Lung (tissue), 12 donors: ENCODE results near the gene FUT9. TPM values are rescaled to one million over a fixed set of nuclear protein-coding genes. Genes with fewer than 3 reads are reported as not detected.

Source experiments
- ATAC-seq: fragments of 200-7000 bp; cut with Tn5 transposase; one replicate; pipeline ENCODE4 v1.9.1; 2020; ENCODE audit warnings: moderate number of reproducible peaks; ENCODE audit not compliant: insufficient read depth, low FRiP score
- DNase-seq, 3 donors: peaks; one replicate each; pipeline ENCODE4 v3.0.0-alpha.2; 2013 to 2017
- H3K27ac ChIP-seq, 2 donors: one replicate each; pipeline ENCODE4 v1.5.1; 2013; ENCODE audit warnings: mild to moderate bottlenecking in 2 of 2, moderate library complexity in 2 of 2, control low read depth in 1 of 2, inconsistent platforms in 1 of 2, low read depth in 1 of 2, low read length in 1 of 2
- H3K27me3 ChIP-seq, 3 donors: one replicate each; pipeline ENCODE4 v1.5.1; 2013; ENCODE audit warnings: low read length in 2 of 3; ENCODE audit not compliant: control insufficient read depth in 3 of 3, insufficient read depth in 3 of 3
- H3K36me3 ChIP-seq, 4 donors: one replicate each; pipeline ENCODE4 v1.5.1; 2013; ENCODE audit warnings: low read length in 4 of 4, mild to moderate bottlenecking in 1 of 4, moderate library complexity in 1 of 4; ENCODE audit not compliant: control insufficient read depth in 4 of 4, insufficient read depth in 4 of 4
- H3K4me1 ChIP-seq, 5 donors: one replicate each; pipeline ENCODE4 v1.5.1; 2013; ENCODE audit warnings: low read length in 5 of 5, mild to moderate bottlenecking in 2 of 5, moderate library complexity in 1 of 5; ENCODE audit not compliant: control insufficient read depth in 5 of 5, insufficient read depth in 5 of 5
- H3K4me3 ChIP-seq: one replicate; pipeline ENCODE4 v1.5.1; 2013; ENCODE audit warnings: mild to moderate bottlenecking, control low read depth, moderate library complexity
- H3K9ac ChIP-seq, 2 donors: one replicate each; pipeline ENCODE4 v1.5.1; 2013; ENCODE audit warnings: low read length in 2 of 2, control low read depth in 1 of 2; ENCODE audit not compliant: insufficient read depth in 1 of 2
- H3K9me3 ChIP-seq, 4 donors: one replicate each; pipeline ENCODE4 v1.5.1; 2013; ENCODE audit warnings: low read length in 3 of 4, mild to moderate bottlenecking in 1 of 4, moderate library complexity in 1 of 4; ENCODE audit not compliant: control insufficient read depth in 4 of 4, insufficient read depth in 3 of 4
- WGBS, 2 donors: extraction: QIAGEN DNeasy Blood & Tissue Kit; methylation state at CpG; one replicate each; pipeline ENCODE4 v1.1.7; 2013; 5-methylcytosine and 5-hydroxymethylcytosine counted together
- polyA plus RNA-seq, 2 donors: library from polyadenylated mRNA; stranded (reverse); fragments of 200-250 nt; gene quantifications; one replicate each; pipeline ENCODE4 v1.2.1, GENCODE V29; 2013
- total RNA-seq, 2 donors: library from RNA; depleted of rRNA in 1 of 2; stranded (reverse); fragments of >200 nt in 1 of 2; gene quantifications; one replicate each; pipeline ENCODE4 v1.2.1, GENCODE V29; 2014 to 2021
- TF ChIP-seq, protein P1 (sequence below): IDR thresholded peaks from 2 replicates; pipeline ENCODE4 v1.5.1; 2012; ENCODE audit warnings: mild to moderate bottlenecking; ENCODE audit errors: control extremely low read depth, extremely low read depth
- donor health status: control.
- donor health status: control.
- donor health status: Bipolar disorder and iron deficiency.
- donor health status: healthy.
- donor health status: DM: yes; HTN: yes; CAD: no.

The FUT9 gene
- total and polyA plus RNA-seq, 4 donors: under 0.01 to 0.14 TPM; not detected in 2

DNA sequence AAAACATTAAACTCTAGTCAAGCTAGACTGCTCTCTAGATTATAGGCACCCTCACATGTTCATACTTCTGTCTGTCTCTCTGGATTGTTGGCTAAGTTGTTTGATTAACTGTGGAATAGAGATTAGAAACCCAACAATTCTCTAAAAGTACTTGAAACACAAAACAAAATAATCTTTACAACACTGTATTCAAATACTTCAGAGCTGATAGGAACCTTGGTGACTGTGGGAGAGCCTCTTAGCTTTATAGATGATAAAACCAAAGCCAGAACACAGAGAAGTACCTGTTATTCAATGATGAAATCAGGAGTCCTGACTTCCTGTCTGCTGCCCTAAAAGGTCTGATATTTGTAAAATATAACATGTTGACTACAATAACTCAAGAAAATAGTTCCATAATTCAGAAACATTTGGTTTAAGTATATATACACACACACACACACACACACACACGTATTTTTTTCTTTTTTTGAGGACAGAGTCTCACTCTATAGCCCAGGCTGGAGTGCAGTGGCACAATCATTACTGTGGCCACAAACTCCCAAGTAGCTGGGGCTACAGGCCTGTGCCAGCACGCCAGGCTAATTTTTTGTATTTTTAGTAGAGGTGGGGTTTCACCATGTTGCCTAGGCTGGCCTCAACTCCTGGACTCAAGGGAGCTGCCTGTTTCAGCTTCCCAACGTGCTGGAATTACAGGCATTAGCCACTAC, 222.0 kb downstream of the FUT9 start:
- ATAC-seq: peak; percentile 34
- 44 to 56% methylated on average over 3 of the region's 3 CpGs for WGBS, 2 donors
- peaks cover 0 to 35% (median 0%) of the 10 kb centered on the region in 3 donors for H3K27me3 ChIP-seq
- H3K4me3 ChIP-seq: no peak overlapping the region
- no peaks in the 10 kb centered on the region for H3K36me3 ChIP-seq
- H3K9ac ChIP-seq: no peak overlapping the region
- H3K27ac ChIP-seq: no peak overlapping the region
- no peaks in the 10 kb centered on the region for H3K9me3 ChIP-seq
- H3K4me1 ChIP-seq: no peaks in the 10 kb centered on the region
- TF ChIP-seq, protein P1, sequence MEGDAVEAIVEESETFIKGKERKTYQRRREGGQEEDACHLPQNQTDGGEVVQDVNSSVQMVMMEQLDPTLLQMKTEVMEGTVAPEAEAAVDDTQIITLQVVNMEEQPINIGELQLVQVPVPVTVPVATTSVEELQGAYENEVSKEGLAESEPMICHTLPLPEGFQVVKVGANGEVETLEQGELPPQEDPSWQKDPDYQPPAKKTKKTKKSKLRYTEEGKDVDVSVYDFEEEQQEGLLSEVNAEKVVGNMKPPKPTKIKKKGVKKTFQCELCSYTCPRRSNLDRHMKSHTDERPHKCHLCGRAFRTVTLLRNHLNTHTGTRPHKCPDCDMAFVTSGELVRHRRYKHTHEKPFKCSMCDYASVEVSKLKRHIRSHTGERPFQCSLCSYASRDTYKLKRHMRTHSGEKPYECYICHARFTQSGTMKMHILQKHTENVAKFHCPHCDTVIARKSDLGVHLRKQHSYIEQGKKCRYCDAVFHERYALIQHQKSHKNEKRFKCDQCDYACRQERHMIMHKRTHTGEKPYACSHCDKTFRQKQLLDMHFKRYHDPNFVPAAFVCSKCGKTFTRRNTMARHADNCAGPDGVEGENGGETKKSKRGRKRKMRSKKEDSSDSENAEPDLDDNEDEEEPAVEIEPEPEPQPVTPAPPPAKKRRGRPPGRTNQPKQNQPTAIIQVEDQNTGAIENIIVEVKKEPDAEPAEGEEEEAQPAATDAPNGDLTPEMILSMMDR: no peak
- peak in 2 of 3 donors; percentile 41 to 65 for DNase-seq

DNA sequence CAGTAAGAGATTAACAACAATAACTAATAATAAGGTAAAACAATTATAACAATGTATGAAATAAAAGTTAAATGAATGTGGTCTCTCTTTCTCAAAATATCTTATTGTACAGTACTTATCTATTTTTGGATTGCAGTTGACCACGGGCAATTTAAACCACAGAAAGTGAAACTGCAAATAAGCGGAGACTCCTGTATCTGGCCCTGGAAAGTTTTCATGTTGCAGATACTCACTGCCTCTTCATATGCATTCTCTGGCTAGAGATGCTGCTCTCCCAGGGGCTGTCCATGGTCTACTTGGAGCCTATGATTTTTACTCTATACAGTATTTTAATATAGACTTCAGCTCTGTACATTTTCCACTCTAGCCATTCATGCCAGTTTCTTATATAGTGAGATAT, 230.8 kb downstream of the FUT9 start:
- TF ChIP-seq, protein P1: no peak
- Histone ChIP-seq H3K27me3 (peaks cover 0 to 6% (median 0%) of the 10 kb centered on the region in 3 donors), H3K27ac (no peak overlapping the region), H3K4me3 (no peak overlapping the region), H3K4me1 (no peaks in the 10 kb centered on the region), H3K9ac (no peak overlapping the region), H3K9me3 (no peaks in the 10 kb centered on the region), H3K36me3 (no peaks in the 10 kb centered on the region)
- WGBS, 2 donors: 41 to 53% methylated on average over 2 of the region's 2 CpGs
- ATAC-seq (no peak), DNase-seq (no peak)

DNA sequence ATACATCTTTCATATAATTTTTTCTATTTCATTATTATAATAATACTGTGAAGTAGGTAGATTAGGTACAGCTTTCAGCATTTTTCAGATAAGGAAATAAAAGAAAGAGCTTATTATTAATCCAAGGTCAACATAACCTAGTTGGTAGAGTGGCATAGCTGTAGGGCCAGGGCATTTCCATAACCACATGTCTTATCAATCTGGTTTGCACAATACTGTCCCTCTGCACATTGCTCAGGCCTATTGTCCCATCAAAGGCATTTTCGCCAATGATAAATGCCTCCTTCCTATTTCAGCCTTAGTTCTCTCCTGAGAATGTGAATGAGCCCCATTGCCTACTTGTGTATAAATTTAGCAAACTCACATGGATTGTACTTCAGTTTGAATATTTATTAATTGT, 234.0 kb downstream of the FUT9 start:
- no peak overlapping the region for H3K27ac ChIP-seq
- H3K36me3 ChIP-seq: no peaks in the 10 kb centered on the region
- DNase-seq: no peak
- TF ChIP-seq, protein P1: no peak
- peaks cover 0 to 6% (median 0%) of the 10 kb centered on the region in 3 donors for H3K27me3 ChIP-seq
- H3K4me3 ChIP-seq: no peak overlapping the region
- no peak overlapping the region for H3K9ac ChIP-seq
- peaks cover 0 to 3% (median 0%) of the 10 kb centered on the region in 4 donors for H3K9me3 ChIP-seq
- 77 to 86% methylated on average over 1 of the region's 1 CpG for WGBS, 2 donors
- ATAC-seq: no peak
- H3K4me1 ChIP-seq: no peaks in the 10 kb centered on the region
